ENCODE data around the gene RELN.

GRCh38 chr7:103714376-103714927 lies 275.0 kb downstream of the RELN start:
- TF ChIP-seq CTCF (IDR thresholded peaks at IDR 0.05) = no peak
- no peak for TF ChIP-seq POLR2A (IDR thresholded peaks at IDR 0.05)
- no peak for TF ChIP-seq POLR2AphosphoS5 (IDR thresholded peaks at IDR 0.05)
